Measurements from ENCODE around the gene OTX1. TPM values are rescaled to one million over a fixed set of nuclear protein-coding genes. Genes with fewer than 3 reads are reported as not detected.
A peak's percentile ranks its signal among the peaks of the same experiment; 100 is the strongest.
"Not testable (repeated sequence)": the region's sequence is repeated elsewhere in the genome, so short reads cannot be mapped to it uniquely, and the experiment has no call there.

The OTX1 gene
- not detected for total RNA-seq

DNA sequence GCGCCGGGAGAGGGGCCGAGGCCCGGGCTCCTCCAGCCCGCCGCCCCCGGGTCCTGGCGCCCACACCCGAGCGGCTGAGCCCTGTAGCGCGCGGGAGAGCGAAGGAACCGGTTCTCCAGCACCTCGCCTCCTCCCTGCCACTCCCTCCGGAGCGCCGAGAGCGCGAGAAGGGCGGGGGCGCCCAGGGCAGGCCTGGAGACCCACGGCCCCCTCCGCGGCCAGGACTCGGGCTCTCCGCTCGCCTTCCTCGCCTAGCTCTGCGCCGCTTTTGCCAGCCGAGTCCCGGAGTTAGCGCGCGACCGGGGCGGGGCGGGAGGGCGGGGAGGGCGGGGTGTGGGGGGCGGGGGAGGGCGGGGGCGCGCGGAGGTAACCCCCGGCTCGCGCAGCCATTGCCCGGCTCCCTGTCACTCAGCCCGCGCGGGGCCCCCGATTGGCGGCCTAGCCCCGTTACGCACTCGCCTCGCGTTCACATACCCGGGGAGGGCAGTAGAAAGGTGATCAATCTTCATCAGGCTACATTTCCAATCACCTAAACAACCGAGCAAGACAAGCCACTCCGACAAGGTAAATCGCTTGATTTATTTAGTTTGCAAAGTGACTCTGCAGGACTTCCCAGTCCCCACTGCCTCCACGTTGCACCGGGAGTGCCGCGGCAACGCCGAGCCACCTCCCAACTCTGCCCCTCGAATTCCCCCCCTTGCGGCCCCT lies at the start of gene OTX1:
Gene OTX1 (plus strand): TSS at position 497 of the 708 bp plus-strand sequence. CDS start 2,161 bp downstream, outside the sequence.
- DNase-seq (ENCODE audit: low spot score) = peak; percentile 25

- DNase-seq (ENCODE audit: low spot score) = no peak
Measured at GRCh38 chr2:63001576-63001975, 49.1 kb upstream of the OTX1 start.

- no peak for DNase-seq (ENCODE audit: low spot score)
Measured at GRCh38 chr2:63003351-63003750, 47.3 kb upstream of the OTX1 start.

DNA sequence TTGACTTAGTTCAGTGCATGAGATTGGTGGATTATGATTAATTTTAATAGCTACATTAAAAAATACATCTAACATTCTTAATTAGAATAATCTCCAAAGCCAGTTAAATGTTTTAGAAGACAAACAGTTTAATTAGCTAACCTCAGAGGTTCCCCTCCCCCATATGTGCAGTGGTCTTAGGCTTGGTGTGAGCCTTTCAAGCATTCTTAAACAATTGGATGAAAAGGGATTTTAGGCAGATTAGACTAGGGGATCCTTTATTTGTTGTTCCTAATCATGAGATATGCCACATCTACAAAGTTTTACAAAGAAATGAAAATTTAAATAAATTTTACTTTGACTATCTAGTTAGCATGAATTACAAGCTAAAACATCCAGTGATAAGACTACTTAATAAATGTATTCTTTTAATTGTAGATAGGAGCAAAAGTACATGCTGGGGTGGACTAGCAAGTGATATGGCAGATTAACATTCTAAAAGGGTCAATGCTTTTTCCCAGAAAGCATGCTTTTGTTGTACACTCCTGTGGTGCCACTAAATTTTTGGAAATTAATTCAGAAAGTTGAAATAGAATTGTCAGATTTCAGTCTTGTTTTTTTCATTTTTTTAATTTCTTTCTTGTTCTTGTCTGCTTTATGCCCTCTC lies 42.7 kb upstream of the OTX1 start:
- DNase-seq (ENCODE audit: low spot score) = no peak

GRCh38 chr2:63008838-63009237 lies 41.8 kb upstream of the OTX1 start:
- no peak for DNase-seq (ENCODE audit: low spot score)

GRCh38 chr2:63009490-63009889 lies 41.1 kb upstream of the OTX1 start:
- DNase-seq (ENCODE audit: low spot score) = no peak

GRCh38 chr2:63012541-63012940 lies 38.1 kb upstream of the OTX1 start:
- DNase-seq (ENCODE audit: low spot score) = no peak

DNA sequence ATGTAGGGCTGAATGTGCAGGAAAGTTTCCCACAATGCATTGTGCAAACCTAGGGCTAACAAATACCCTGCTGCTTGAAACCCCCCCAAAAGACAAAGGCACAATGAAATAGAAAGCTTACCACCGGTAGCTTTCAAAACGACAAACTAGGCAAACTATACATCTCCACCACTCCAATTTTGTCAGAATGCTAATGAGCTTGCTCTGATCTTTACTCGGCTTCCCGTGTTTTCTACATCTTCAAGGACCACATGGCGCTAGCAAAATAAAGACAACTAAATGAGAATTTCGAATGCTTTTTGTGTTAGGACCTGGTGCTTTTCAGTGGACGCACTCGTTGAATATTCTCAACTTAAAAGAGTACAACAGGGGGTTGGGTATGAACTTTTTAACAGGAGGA lies 37.2 kb upstream of the OTX1 start:
- no peak for DNase-seq (ENCODE audit: low spot score)

DNA sequence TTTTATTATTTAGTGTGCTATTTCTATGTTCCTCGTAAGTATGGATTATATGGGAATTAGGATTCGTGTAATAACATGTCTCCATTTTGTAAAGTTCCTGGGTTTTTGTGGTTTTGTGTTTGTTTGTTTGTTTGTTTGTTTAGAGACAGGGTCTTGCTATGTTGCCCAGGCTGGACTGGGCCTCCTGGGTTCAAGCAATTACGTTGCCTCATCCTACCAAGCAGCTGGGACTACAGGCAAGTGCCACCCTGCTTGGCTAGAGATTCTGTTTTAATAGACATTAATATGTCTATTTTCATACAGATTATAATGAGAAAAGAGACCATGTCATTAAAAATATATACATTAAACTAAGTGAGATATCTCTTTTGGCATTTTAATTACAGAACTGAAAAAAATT lies 35.2 kb upstream of the OTX1 start:
- DNase-seq (ENCODE audit: low spot score) = no peak

DNA sequence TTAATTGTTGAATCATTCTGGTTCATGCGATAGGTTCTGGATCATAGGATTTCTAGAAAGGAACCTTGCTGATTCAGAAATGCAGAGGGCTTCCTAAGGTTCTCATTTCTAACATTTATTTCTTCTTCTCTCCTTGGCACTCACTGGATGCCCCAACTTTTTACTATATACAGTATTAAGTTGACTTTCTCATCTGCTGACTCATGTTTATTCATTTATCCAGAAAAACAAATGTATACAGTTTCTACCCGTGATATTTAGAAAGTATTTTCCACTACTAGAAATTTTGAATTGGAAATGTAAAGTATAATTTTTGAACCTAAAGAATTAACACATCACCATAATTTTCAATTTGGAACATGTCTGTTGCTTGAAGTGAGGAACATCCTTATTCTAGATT lies 32.2 kb upstream of the OTX1 start:
- no peak for DNase-seq (ENCODE audit: low spot score)

DNA sequence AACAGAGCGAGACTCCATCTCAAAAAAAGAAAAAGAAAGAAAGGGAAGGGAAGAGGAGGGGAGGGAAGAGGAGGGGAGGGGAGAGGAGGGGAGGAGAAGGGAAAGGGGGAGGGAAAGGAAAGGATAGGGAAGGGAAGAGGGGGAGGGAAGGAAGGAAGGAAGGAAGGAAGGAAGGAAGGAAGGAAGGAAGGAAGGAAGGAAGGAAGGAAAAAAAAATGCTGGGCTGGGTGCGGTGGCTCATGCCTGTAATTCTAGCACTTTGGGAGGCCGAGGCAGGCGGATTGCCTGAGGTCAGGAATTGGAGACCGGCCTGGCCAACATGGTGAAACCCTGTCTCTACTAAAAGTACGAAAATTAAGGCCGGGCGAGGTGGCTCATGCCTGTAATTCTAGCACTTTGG lies 30.9 kb upstream of the OTX1 start:
- DNase-seq (ENCODE audit: low spot score) = not testable (repeated sequence)

GRCh38 chr2:63023444-63023843 lies 27.2 kb upstream of the OTX1 start:
- DNase-seq (ENCODE audit: low spot score) = no peak

DNA sequence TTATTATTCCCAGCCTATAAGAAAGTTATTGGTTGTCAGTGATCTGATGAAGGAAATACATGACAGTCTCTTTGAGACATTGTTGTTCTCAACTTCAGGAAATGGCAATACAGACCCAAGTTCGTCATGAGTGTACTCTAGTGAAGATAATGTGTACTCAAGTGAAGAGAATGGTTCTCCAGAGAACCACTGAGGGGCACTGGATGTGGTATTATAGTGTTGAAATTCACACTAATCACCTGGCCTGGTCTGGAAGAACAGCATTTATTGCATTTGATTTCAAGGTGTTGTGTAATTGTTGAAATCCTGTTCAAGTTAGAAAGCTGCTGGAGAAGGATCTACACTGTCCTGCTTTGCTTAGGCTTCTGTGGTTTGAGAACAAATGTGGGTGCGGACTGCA lies 23.4 kb upstream of the OTX1 start:
- no peak for DNase-seq (ENCODE audit: low spot score)

GRCh38 chr2:63029058-63029457 lies 21.6 kb upstream of the OTX1 start:
- DNase-seq (ENCODE audit: low spot score) = no peak

DNA sequence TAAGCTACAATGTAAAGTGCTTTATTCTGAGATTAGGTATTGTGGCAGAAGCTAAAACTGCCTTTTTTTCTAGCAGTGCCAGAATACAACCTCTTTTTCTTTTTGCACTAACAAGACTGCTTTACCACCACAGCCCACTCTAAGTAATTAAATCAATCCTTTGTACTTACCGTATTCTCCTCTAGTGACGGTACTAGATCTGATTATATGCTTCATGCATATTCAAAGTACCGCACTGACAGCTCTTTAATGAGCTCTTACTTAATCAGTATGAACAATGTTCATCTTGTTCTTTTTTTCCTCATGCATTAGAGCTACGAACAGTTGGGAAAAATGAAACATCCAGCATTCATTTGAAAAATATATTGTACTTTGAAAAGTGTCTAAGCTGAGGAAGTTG lies 16.1 kb upstream of the OTX1 start:
- DNase-seq (ENCODE audit: low spot score) = no peak

DNA sequence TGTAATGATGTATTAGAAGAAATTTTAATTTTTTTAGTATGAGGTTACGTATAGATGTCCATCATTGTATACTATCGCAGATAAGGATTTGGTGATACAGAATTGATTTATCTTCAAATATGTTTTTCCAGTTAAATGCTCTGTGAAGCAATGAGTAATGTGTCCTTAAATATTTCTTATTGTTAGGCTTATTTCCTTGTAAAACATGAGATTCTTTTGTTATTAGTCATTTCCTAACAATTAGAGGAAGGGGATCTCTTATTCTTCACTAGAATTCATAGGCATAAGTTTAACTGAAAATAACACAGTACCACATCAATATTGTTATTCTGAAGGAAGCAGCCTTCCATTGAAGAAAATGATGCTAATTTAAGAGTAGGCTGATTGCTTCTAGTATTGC lies 15.5 kb upstream of the OTX1 start:
- DNase-seq (ENCODE audit: low spot score) = no peak

DNA sequence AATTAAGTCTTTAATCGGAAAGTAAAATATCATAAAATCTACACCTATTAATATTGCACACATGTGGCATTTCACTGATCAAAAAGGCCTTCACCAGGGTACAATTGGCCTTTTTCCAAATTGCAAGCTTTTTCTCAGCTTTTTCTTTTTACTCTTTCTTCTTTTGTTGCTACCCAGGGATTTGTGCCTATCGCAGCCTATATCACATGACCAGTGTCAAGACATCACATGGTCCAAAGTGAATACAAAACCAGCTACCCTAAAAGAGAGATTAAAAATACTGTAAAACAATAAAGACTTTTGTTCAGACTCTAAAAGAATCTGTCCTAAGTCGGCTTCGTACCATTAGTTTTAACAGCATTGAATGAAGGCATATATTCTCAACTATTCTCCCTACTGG lies 15.0 kb upstream of the OTX1 start:
- no peak for DNase-seq (ENCODE audit: low spot score)

DNA sequence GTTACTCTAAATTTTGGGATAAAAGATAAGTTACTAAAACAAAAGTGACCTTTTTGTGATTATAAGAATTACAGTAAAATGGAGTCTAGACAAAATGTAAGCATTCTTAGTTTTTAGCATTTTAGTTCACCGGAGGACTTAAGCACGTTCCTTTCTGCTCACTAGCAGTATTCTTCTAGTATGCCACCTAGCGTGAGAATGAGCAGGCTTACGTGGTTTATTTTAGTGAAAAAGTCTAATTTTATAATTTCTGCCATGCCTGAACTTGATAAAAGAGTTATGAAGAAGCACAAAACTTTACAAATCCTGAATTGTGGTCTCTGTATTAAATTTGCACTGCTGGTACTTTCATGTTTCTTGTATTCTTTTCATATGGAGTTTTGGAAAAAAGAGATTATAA lies 12.6 kb upstream of the OTX1 start:
- no peak for DNase-seq (ENCODE audit: low spot score)

DNA sequence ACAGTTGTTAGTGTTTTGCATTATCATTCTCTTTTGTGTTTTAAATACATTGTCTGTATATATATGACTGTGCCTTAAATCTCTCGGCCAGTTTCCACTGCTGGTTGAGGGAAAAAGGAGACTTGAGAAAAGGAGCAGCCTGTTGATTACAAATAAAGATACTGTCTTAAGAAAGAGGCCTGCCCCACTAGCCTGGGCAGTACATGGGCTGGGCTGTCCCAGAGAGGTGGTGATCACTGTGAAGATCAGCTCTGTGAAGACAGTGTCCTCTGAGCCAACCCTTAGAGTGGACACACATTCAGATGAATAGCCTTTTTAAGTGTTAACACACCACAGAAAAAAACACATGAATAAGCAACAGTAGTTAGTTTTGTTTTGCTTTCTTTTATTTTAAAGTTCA lies 10.0 kb upstream of the OTX1 start:
- DNase-seq (ENCODE audit: low spot score) = no peak

GRCh38 chr2:63041592-63041991 lies 9.0 kb upstream of the OTX1 start:
- DNase-seq (ENCODE audit: low spot score) = no peak

- DNase-seq (ENCODE audit: low spot score) = no peak
Measured at GRCh38 chr2:63044362-63045327, 6.0 kb upstream of the OTX1 start.

- DNase-seq (ENCODE audit: low spot score) = no peak
Measured at GRCh38 chr2:63046552-63046951, 4.1 kb upstream of the OTX1 start.

GRCh38 chr2:63046961-63047320 lies 3.7 kb upstream of the OTX1 start:
- DNase-seq (ENCODE audit: low spot score) = no peak
